NCI-H2081 treated with DMSO at 0.1 percent for 48 hours (cell line): ENCODE measurements around the gene WDPCP.
"Not testable (repeated sequence)": the region's sequence is repeated elsewhere in the genome, so short reads cannot be mapped to it uniquely, and the experiment has no call there.

ENCODE experiments used
- DNase-seq: peaks from one replicate; lab custom pipeline; 2025; lab: John Stamatoyannopoulos, UW

WDPCP gene

DNA sequence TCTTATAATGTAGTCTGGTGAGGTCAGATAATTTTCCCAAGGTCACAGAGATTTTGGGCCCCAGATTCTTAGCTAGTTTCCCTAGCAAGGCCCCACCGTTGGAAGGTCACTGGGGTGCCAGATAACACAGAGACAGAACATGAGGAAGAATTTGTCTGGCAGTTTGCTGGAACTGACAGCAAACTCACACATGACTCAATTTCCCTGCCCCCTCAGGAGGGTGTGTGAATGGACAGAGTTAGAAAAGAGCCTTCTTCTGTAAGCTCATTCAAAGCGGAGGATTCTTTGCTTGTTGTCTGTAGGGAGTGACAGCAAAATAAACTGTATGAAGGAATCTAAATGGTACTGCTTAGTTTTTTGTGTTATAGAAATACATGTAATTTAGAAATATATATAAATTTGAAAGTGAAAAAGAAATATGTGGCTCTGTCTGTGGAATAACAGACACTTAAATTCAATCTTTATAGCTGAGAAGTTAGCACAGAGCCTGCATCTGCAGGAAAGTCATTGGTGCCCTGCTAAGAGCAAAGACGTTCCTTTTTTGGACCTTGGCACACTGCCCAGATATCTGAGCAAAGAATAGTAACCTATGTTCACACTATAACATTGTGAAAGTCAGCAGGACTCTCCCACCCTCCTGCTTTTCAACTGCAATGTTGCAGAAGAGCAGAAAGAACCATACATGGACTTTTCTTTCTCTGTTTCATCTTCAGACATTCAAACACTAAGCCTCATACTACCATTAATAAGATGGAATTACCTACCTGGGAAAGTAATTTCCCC, 2.5 kb upstream of the WDPCP start:
- DNase-seq: no peak

DNA sequence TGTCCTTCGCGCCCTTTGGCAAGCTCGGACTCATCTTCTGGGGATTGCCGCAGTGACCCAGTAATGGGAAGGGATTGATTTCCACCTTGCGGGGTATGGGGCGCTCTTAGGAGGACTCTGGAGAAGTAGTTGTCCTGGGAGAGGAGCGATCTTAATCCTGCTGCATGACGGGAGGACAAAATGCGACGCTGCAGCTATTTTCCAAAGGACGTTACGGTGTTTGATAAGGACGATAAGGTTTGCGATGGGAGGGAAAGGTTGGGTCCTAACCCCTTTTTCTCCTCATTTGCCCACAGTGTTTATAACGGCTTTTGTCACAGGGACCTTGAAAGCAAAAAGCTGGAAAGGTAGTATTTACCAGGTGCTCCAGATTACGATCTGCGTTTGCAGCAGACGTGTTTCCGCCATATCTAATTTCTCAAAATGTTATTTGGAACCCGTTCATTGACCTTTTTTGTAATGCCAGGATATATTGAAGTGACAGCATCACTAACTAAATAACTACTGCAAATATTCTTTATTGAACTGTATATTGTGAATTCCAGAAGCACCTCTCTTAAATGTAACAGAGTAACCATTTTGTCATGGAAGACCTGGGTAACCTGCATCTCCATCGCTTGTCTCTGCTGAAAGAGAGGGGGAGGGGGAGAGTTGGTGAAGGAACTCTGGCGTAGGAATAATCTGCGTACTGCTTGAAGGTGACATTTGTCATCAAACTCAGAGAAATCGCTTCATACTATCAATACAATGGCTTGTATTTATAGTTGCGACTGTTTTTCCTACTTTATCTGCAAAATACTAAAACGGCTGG, 1.1 kb upstream of the WDPCP start:
- no peak for DNase-seq

- no peak for DNase-seq
Measured at GRCh38 chr2:63587814-63588384, 378 bp downstream of the WDPCP start.

- no peak for DNase-seq
Measured at GRCh38 chr2:63582873-63583272, 5.4 kb downstream of the WDPCP start.

DNA sequence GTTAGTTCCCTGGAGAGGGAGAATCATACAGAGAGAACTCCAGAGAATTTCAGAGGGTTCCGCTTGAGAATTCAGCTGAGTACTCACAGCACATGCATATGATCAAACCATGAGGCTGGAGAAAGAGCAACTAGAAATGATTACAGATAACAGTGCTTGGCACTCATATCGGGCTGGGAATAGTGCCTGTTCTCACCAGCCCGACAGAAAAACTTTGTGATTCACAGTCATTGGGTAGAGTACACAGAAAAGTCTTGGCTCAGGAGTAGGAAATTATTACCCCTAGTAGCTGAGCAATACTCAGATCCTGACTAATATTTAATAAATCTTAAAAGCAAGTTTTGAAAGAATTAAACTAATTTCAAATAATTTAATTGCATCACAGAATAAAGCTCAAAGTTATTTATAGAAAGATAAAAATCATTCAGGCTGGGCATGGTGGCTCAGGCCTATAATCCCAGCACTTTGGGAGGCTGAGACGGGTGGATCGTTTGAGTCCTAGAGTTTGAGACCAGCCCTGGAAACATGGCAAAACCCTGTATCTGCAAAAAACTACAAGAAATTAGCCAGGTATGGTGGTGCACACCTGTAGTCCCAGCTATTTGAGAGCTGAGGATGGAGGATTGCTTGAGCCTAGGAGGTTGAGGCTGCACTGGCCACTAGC, 6.8 kb downstream of the WDPCP start:
- DNase-seq: no peak

GRCh38 chr2:63580651-63581297, 7.5 kb downstream of the WDPCP start:
- DNase-seq: no peak

GRCh38 chr2:63578767-63579166, 9.5 kb downstream of the WDPCP start:
- DNase-seq: no peak

GRCh38 chr2:63576546-63576945, 11.7 kb downstream of the WDPCP start:
- no peak for DNase-seq

DNA sequence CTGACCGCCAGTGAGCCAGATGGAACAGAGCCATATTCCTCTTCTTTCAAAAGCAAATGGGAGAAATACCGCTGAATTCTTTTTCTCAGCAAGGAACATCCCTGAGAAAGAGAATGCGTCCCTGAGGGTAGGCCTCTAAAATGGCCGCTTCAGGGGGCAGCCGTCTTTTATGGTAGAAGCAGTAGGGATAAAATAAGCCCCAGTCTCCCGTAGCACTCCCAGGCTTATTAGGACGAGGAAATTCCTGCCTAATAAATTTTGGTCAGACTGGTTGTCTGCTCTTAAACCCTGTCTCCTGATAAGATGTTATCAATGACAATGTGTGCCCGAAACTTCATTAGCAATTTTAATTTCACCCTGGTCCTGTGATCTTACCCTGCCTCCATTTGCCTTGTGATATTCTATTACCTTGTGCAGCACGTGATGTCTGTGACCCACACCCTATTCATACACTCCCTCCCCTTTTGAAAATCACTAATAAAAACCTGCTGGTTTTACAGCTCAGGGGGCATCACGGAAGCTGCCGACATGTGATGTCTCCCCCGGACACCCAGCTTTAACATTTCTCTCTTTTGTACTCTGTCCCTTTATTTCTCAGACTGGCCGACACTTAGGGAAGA, 14.4 kb downstream of the WDPCP start:
- not testable (repeated sequence) for DNase-seq

DNA sequence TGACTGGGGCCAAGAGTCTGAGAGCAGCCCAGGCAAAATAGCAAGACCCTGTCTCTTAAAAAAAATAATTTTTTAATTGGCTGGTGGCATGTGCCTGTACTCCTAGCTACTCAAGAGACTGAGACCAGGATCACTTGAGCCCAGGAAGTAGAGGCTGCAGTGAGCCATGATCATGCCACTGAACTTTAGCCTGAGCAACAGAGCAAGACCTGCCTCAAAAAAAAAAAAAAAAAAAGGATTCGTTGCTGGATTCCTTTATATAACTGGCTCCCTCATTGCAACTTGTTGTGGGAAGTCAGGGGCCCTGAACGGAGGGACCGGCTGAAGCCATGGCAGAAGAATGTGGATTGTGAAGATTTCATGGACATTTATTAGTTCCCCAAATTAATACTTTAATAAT, 15.3 kb downstream of the WDPCP start:
- not testable (repeated sequence) for DNase-seq

DNA sequence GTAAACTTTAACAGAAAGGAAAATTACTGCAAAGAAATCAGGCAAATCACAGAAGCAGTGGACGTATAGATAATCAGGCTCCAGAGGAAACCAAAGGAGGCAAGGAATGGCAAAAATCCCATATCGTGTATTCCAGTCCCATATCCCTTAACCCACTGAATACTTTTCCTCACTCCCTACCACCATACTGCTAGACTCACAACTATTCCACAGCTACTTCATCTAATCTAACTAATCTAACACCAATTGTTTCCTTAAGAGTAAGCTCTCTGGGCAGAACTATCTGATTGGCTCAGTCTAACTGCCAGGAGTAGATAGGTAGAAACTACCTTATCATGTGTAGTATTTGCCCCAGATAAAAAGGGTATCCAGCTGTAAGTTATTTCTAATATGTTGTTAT, 16.3 kb downstream of the WDPCP start:
- no peak for DNase-seq

GRCh38 chr2:63571291-63571690, 17.0 kb downstream of the WDPCP start:
- DNase-seq: no peak

DNA sequence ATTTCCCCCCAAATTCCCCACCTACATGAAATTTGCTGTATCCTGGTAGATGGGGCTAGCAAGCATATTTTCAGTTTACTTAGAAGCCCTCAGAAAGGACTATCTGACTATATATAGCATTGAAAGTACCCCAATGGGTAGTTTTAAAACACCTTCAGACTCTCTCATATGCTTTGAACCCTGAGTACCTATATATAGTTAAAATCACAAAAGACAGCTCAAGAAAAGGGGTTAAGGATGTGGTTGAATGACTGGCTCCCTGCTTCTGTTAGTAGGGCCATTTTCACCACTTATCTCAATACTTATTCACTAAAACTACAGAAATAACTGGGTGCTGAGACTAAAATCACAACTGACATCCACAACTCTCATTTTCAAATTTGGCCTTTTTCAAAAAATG, 18.5 kb downstream of the WDPCP start:
- no peak for DNase-seq

GRCh38 chr2:63562751-63563150, 25.5 kb downstream of the WDPCP start:
- DNase-seq: no peak

DNA sequence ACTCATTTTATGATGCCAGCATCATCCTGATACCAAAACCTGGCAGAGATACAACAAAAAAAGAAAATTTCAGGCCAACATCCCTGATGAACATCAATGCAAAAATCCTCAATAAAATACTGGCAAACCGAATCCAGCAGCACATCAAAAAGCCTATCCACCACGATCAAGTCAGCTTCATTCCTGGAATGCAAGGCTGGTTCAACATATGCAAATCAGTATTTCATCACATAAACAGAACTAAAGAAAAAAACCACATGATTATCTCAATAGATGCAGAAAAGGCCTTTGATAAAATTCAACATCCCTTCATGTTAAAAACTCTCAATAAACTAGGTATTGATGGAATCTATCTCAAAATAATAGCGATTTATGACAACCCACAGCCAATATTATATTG, 29.4 kb downstream of the WDPCP start:
- DNase-seq: not testable (repeated sequence)

DNA sequence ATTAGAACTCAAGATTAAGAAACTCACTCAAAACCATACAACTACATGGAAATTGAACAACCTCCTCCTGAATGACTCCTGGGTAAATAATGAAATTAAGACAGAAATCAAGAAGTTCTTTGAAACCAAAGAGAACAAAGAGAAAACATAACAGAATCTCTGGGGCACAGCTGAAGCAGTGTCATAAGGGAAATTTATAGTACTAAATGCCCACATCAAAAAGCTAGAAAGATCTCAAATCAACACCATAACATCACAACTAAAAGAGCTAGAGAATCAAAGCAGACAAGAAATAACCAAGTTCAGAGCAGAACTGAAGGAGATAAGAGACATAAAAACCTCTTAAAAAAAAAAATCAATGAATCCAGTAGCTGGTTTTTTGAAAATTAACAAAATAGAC, 30.5 kb downstream of the WDPCP start:
- DNase-seq: not testable (repeated sequence)

- DNase-seq: no peak
Measured at GRCh38 chr2:63555931-63556330, 32.3 kb downstream of the WDPCP start.

DNA sequence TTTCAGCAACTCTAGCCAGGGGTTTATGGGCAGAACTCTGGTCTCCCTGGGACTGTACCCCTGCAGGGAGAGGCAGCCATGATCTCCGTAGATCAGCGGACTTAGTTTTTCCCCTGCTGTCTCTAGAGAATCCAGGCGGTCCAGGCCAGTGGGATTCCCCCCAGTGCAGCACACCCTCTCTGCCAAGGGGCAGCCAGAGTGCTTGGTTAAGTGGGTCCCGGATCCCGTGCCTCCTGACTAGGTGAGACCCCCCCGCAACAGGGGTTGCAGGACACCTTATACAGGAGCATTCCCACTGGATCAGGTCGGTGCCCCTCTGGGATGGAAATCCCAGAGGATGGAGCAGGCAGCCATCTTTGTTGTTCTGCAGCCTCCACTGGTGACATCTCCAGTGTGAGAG, 33.0 kb downstream of the WDPCP start:
- no peak for DNase-seq

DNA sequence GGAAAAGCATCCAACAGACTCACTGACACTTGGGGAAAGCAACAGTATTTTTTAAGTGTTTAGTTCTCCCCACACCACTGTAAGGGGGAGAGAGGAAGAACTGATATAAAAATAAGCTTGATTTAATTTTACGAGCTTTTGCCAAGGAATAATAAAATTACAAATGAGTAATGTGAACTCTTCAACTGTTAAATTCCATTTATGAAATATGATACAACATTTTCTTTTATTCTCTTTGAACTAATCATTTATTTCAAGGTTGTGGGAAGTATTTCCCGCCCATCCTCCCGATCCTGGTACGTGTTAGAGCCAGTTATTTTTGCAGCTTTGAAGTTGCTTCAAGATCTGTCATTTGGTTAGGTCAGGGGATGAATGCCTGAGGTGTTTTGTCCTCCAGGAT, 35.2 kb downstream of the WDPCP start:
- no peak for DNase-seq

GRCh38 chr2:63545023-63545422, 43.3 kb downstream of the WDPCP start:
- DNase-seq: no peak

DNA sequence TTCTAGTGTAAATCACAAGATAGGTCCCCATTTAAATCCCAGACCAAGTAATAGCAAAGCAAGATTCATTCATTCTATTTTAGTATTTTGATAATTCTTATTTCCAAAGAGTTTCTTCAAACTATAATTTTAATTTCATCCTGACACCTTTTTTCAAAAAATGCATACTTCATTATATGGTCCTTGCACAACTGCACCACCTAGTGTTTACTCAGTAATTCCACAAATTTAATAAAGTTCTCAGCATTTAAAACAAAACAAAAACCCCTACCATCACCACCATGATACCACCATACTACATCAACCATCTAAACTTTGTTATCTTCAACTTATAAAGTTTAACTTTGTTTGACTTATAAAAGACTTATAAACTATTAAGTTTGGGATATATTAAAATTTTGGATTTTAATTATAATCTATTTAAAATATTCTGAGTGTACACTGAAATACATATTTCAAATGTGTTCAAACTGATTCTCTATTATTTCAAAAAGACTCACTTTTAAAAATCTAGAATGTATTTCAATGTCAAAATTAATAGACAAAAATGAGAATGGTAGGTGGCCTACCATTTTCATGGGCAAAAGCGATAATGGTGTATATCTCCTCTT, 44.2 kb downstream of the WDPCP start:
- no peak for DNase-seq
